Brain microvascular endothelial cell (primary cell): Measurements from ENCODE around the gene MRAP2.

ENCODE experiments used
- DNase-seq: peaks from one replicate; pipeline ENCODE4 v3.0.0-alpha.2; 2020
- H3K27ac ChIP-seq: fragments of 250-450 bp; sonication (Bioruptor Pico); 2 replicates; pipeline ENCODE4 v1.5.1; 2020; ENCODE audit warnings: mild to moderate bottlenecking, moderate library complexity
- H3K27me3 ChIP-seq: fragments of 250-450 bp; sonication (Bioruptor Pico); replicated peaks from 2 replicates; pipeline ENCODE4 v1.5.1; 2020; ENCODE audit warnings: mild to moderate bottlenecking
- H3K36me3 ChIP-seq: fragments of 250-450 bp; sonication (Bioruptor Pico); replicated peaks from 2 replicates; pipeline ENCODE4 v1.5.1; 2020; ENCODE audit warnings: mild to moderate bottlenecking
- H3K4me3 ChIP-seq: 2 replicates; pipeline ENCODE4 v1.5.1; 2011; ENCODE audit warnings: low read depth, mild to moderate bottlenecking, control low read depth, low read length, moderate library complexity
- in situ Hi-C: cut with HindIII; loops from 2 replicates; pipeline ENCODE4 v1.10.0; 2017; ENCODE audit warnings: low sequenced_read_pairs, low pct_ligation_motif_present
- TF ChIP-seq, protein P1 (sequence below): IDR thresholded peaks from 2 replicates; pipeline ENCODE4 v1.5.1; 2011; ENCODE audit warnings: low read depth, mild to moderate bottlenecking, moderate library complexity, low read length, control low read depth, inconsistent platforms; ENCODE audit errors: missing control alignments

MRAP2 gene

DNA sequence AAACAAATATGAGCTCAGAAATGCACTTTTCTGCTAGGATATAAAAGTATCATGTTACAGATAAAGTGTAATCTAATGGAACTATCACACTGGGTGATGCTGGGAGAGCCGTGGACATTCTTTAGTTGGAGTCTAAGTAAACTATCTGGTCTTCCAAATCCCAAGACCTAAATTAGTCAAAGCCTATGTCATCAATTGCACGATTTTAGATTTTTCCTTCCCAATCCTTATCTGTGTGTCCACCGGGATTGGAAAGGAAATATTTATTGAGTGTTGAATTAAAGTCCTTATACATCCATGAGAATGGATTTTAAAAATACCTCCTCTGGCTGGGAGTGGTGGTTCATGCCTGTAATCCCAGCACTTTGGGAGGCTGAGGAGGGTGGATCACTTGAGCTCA is 19.6 kb upstream of the MRAP2 start:
- no peaks in the 10 kb centered on the region for H3K27me3 ChIP-seq
- H3K27ac ChIP-seq: no peak overlapping the region
- TF ChIP-seq, protein P1, sequence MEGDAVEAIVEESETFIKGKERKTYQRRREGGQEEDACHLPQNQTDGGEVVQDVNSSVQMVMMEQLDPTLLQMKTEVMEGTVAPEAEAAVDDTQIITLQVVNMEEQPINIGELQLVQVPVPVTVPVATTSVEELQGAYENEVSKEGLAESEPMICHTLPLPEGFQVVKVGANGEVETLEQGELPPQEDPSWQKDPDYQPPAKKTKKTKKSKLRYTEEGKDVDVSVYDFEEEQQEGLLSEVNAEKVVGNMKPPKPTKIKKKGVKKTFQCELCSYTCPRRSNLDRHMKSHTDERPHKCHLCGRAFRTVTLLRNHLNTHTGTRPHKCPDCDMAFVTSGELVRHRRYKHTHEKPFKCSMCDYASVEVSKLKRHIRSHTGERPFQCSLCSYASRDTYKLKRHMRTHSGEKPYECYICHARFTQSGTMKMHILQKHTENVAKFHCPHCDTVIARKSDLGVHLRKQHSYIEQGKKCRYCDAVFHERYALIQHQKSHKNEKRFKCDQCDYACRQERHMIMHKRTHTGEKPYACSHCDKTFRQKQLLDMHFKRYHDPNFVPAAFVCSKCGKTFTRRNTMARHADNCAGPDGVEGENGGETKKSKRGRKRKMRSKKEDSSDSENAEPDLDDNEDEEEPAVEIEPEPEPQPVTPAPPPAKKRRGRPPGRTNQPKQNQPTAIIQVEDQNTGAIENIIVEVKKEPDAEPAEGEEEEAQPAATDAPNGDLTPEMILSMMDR: no peak
- H3K4me3 ChIP-seq: no peak overlapping the region
- H3K36me3 ChIP-seq: no peaks in the 10 kb centered on the region
- in situ Hi-C loops: no loop called here
- no peak for DNase-seq

DNA sequence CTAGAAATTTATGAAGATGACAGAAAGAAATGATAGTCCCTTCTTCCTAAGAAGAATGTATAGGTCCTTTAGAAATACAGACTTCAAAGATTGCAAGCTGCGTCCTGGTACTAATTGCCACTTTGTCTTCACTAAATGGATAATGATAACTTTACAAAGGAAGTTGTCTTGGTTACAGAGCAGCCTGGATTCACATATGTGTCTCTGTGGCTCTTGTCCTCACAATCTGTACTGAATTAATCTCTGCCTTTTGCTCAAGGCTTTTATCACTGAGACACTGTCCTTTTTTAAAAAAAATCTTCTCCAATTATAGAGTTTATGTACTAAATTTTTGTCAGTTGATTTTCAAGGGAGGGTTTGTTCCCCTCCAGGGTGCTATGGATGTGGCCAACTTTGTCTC is 17.5 kb upstream of the MRAP2 start:
- no peak for DNase-seq
- in situ Hi-C loops: no loop called here
- Histone ChIP-seq H3K4me3 (no peak overlapping the region), H3K27me3 (no peaks in the 10 kb centered on the region), H3K27ac (no peak overlapping the region), H3K36me3 (no peaks in the 10 kb centered on the region)
- TF ChIP-seq, protein P1: no peak

DNA sequence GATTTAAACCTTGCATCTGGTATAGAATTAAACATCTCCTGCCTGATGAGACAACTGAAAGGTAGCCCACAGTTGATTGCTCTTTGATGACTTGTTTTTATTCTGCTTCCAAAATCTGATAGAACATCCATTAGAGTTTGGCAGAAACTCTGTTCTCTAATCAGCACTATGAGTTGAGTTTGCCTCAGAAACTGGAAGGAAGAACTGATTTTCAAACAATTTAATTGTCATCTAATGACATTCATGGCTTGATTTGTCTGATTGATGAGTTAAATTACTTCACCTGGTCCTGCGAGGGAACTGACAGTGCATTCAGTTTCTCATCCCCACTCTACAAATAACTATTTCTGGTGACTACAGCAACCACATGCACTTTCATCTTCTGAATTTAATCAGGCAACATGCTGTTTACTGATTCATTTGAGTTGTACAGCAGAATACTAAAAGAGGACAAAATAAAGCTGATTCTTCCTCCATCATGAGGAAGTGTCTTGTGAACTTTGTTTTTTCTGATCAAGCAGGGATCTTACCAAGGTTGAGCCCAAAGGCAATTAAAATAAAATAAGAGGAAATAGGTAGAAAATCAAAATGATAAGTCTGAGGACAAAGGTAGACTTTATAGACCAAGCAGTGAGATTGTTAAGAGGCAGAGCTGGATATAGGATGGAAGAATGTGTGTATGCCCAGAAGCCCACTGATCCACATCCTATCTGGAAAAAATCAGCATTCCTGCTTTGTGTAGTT is 15.7 kb upstream of the MRAP2 start:
- Histone ChIP-seq H3K27me3 (no peaks in the 10 kb centered on the region), H3K36me3 (no peaks in the 10 kb centered on the region), H3K27ac (no peak overlapping the region), H3K4me3 (no peak overlapping the region)
- TF ChIP-seq, protein P1: no peak
- in situ Hi-C loops: no loop called here
- no peak for DNase-seq

DNA sequence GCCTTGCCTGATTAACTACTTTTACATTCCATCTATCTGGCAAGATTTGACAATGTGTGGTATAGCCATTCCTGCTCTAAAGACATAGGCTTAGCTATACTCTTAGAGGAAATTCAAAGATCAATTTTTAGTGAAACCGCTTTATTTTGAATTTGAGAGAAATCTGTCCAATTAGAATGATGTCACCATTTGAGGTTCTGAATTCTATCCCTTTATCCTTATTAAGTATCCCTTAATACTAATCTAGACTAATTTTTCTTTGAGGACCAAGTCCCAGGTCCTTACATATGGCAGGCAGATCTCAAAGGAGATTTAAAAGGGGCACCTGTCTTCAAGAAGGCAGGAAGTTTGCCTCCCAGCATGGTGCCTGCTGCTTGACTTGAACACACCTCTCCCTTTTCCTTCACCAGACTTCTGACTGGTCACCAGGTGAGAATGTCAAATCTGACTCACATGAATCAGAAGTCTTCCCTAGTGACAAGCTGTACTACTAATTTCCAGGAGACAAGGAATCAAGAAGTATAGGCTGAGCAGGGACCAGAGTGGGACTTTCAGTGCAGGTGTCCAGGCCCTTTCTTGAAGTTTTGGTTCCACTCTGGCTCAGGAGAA is 15.0 kb upstream of the MRAP2 start:
- TF ChIP-seq, protein P1: no peak
- DNase-seq: no peak
- Histone ChIP-seq H3K27ac (no peak overlapping the region), H3K4me3 (no peak overlapping the region), H3K36me3 (no peaks in the 10 kb centered on the region), H3K27me3 (no peaks in the 10 kb centered on the region)
- in situ Hi-C loops: no loop called here

DNA sequence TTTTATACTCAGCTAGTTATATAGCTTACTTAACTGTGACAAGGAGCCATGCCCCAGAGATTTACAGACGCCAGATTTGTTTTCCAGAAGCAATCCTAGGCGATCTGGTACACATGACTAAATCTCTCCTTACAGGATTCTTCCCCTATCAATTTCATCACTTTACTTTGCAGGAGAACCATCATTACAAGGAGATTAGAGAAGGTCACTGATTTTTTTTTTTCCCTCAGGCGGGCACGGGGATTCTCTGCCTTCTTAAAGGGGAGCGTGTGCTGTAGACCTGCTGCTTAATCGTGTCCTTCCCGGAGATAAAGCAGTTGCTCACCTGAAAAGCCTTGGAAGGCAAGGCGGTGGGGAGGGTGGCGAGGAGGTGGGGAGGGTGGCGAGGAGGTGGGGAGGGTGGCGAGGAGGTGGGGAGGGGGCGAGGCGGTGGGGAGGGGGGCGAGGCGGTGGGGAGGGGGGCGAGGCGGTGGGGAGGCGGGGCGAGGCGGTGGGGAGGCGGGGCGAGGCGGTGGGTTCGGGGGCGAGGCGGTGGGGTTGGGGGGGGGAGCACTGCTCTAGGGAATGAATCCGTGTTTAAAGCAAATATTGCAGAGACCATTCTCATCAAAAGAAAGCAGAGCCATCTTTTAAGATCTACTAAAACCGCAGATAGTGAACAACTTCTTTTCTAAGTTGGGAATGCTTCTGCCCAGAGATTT is 14.3 kb upstream of the MRAP2 start:
- DNase-seq: no peak
- in situ Hi-C loops: no loop called here
- TF ChIP-seq, protein P1: no peak

More for the DNA sequence above, 14.3 kb upstream of the MRAP2 start:
- no peak overlapping the region for H3K4me3 ChIP-seq
- no peak overlapping the region for H3K27ac ChIP-seq
- H3K27me3 ChIP-seq: no peaks in the 10 kb centered on the region
- no peaks in the 10 kb centered on the region for H3K36me3 ChIP-seq
